Measurements from ENCODE around the gene EAPP. TPM values are rescaled to one million over a fixed set of nuclear protein-coding genes. Genes with fewer than 3 reads are reported as not detected.
"Not testable (repeated sequence)": the region's sequence is repeated elsewhere in the genome, so short reads cannot be mapped to it uniquely, and the experiment has no call there.

Gene EAPP
- total RNA-seq, 4 donors from 2014 or later = 45.2 to 68.7 (median 57.6) TPM

GRCh38 chr14:34554540-34555250 is 15.2 kb upstream of the EAPP start:
- Histone ChIP-seq H3K4me3 (replicated peaks in 1 of 3) (no peak overlapping the region), H3K27ac (peak overlapping the region; percentile 56 to 77 (median 70)), H3K36me3 (no peaks in the 10 kb centered on the region), H3K4me1 (peaks cover 0 to 5% of the 10 kb centered on the region in 2 donors), H3K9me3 (no peaks in the 10 kb centered on the region), H3K27me3 (no peaks in the 10 kb centered on the region)
- TF ChIP-seq POLR2A (IDR thresholded peaks at IDR 0.05) = no peak
- no peak for TF ChIP-seq CTCF (IDR thresholded peaks at IDR 0.05)
- WGBS, 2 donors = 55 to 58% methylated on average over 9 of the region's 9 CpGs
- intact Hi-C loops (cut with DNase I) = no loop called here
- DNase-seq = peak; percentile 19 to 38

- H3K9me3 ChIP-seq; H3K4me1 ChIP-seq; H3K36me3 ChIP-seq; intact Hi-C loops (cut with DNase I); DNase-seq; H3K27ac ChIP-seq; H3K4me3 ChIP-seq (replicated peaks in 1 of 3); H3K27me3 ChIP-seq: not testable (repeated sequence)
- 91 to 94% methylated on average over 19 of the region's 19 CpGs for WGBS, 2 donors
Measured at GRCh38 chr14:34549276-34549966, 9.9 kb upstream of the EAPP start.

GRCh38 chr14:34548472-34548981 is 9.0 kb upstream of the EAPP start:
- Histone ChIP-seq H3K9me3 (no peaks in the 10 kb centered on the region), H3K36me3 (no peaks in the 10 kb centered on the region), H3K27me3 (no peaks in the 10 kb centered on the region), H3K4me1 (no peaks in the 10 kb centered on the region), H3K4me3 (replicated peaks in 1 of 3) (no peak overlapping the region), H3K27ac (no peak overlapping the region)
- DNase-seq = no peak
- WGBS, 2 donors = 89 to 90% methylated on average over 14 of the region's 14 CpGs
- intact Hi-C loops (cut with DNase I) = no loop called here
- TF ChIP-seq POLR2A (IDR thresholded peaks at IDR 0.05) (no peak), CTCF (IDR thresholded peaks at IDR 0.05) (no peak)

- intact Hi-C loops (cut with DNase I); DNase-seq; H3K4me1 ChIP-seq; H3K36me3 ChIP-seq; H3K9me3 ChIP-seq; H3K27ac ChIP-seq; H3K27me3 ChIP-seq; H3K4me3 ChIP-seq (replicated peaks in 1 of 3): not testable (repeated sequence)
- WGBS, 2 donors = no CpG with 5 or more reads among the region's 16 CpGs
Measured at GRCh38 chr14:34547136-34547520, 7.6 kb upstream of the EAPP start.

- H3K27me3 ChIP-seq; H3K36me3 ChIP-seq; H3K4me3 ChIP-seq (replicated peaks in 1 of 3); H3K9me3 ChIP-seq; H3K27ac ChIP-seq; H3K4me1 ChIP-seq; DNase-seq; intact Hi-C loops (cut with DNase I): not testable (repeated sequence)
- WGBS, 2 donors = no CpG with 5 or more reads among the region's 68 CpGs
Measured at GRCh38 chr14:34546272-34547135, 7.0 kb upstream of the EAPP start.

GRCh38 chr14:34540181-34541059 is 919 bp upstream of the EAPP start:
- Histone ChIP-seq H3K4me1 (peaks cover 10 to 15% of the 10 kb centered on the region in 2 donors), H3K4me3 (replicated peaks in 1 of 3) (peak overlapping the region in 2 of 3 donors; percentile 83 to 98), H3K27ac (peak overlapping the region; percentile 95 to 98 (median 97))
- H3K27me3 ChIP-seq; intact Hi-C loops (cut with DNase I); H3K9me3 ChIP-seq; DNase-seq; H3K36me3 ChIP-seq: not testable (repeated sequence)
- 83 to 84% methylated on average over 14 to 15 of the region's 19 CpGs for WGBS, 2 donors
